HEK293T (cell line): ENCODE data around the gene HSPG2.

Source experiments
- CTCF ChIA-PET: fragments of 350-600 bp; formaldehyde crosslinking; extraction: SDS; loops from one replicate; lab custom pipeline; 2021; ENCODE audit warnings: antibody characterized with exemption, inconsistent platforms; lab: Yijun Ruan, JAX
- POLR2A ChIA-PET: fragments of 350-600 bp; formaldehyde crosslinking; extraction: SDS; loops from one replicate; lab custom pipeline; 2020; ENCODE audit warnings: antibody characterized with exemption, inconsistent platforms; lab: Yijun Ruan, JAX
- DNase-seq: peaks from one replicate; pipeline ENCODE4 v3.0.0; 2012; ENCODE audit warnings: mixed read lengths; ENCODE audit errors: extremely low spot score
- ARNT ChIP-seq: fragments of 450-650 bp; IDR thresholded peaks from 2 replicates; pipeline ENCODE4 v1.6.1; 2017; ENCODE audit warnings: mild to moderate bottlenecking
- BHLHE40 ChIP-seq: fragments of 450-650 bp; IDR thresholded peaks from 2 replicates; pipeline ENCODE4 v1.6.1; 2016; ENCODE audit warnings: mild to moderate bottlenecking, moderate library complexity, borderline replicate concordance
- CTBP1 ChIP-seq: fragments of 450-650 bp; IDR thresholded peaks from 2 replicates; pipeline ENCODE4 v1.6.1; 2016; ENCODE audit warnings: borderline replicate concordance
- ELF4 ChIP-seq: fragments of 450-650 bp; IDR thresholded peaks from 2 replicates; pipeline ENCODE4 v1.6.1; 2017; ENCODE audit warnings: antibody characterized with exemption
- FOXA1 ChIP-seq: fragments of 450-650 bp; IDR thresholded peaks from 2 replicates; pipeline ENCODE4 v1.6.1; 2016; ENCODE audit warnings: mild to moderate bottlenecking
- FOXK2 ChIP-seq: fragments of 450-650 bp; IDR thresholded peaks from 2 replicates; pipeline ENCODE4 v1.6.1; 2016; ENCODE audit warnings: mild to moderate bottlenecking
- FOXM1 ChIP-seq: fragments of 450-650 bp; IDR thresholded peaks from 2 replicates; pipeline ENCODE4 v1.6.1; 2017; ENCODE audit warnings: mild to moderate bottlenecking, borderline replicate concordance
- HDGF ChIP-seq: fragments of 450-650 bp; IDR thresholded peaks from 2 replicates; pipeline ENCODE4 v1.6.1; 2017; ENCODE audit warnings: antibody characterized with exemption, borderline replicate concordance
- L3MBTL2 ChIP-seq: fragments of 450-650 bp; conservative IDR thresholded peaks from 2 replicates; pipeline ENCODE4 v1.6.1; 2016; ENCODE audit warnings: mild to moderate bottlenecking
- LEF1 ChIP-seq: fragments of 450-650 bp; IDR thresholded peaks from 2 replicates; pipeline ENCODE4 v1.6.1; 2017; ENCODE audit warnings: mild to moderate bottlenecking, borderline replicate concordance
- NFRKB ChIP-seq: fragments of 450-650 bp; IDR thresholded peaks from 2 replicates; pipeline ENCODE4 v1.6.1; 2016; ENCODE audit warnings: mild to moderate bottlenecking, moderate library complexity
- SP1 ChIP-seq: fragments of 450-650 bp; IDR thresholded peaks from 2 replicates; pipeline ENCODE4 v1.6.1; 2017
- SUZ12 ChIP-seq: fragments of 450-650 bp; IDR thresholded peaks from 2 replicates; pipeline ENCODE4 v1.6.1; 2016; ENCODE audit warnings: mild to moderate bottlenecking
- TARDBP ChIP-seq: fragments of 450-650 bp; IDR thresholded peaks from 2 replicates; pipeline ENCODE4 v1.6.1; 2016
- ZNF384 ChIP-seq: fragments of 450-650 bp; IDR thresholded peaks from 2 replicates; pipeline ENCODE4 v1.6.1; 2016
- TF ChIP-seq, protein P1 (sequence below): fragments of 450-650 bp; IDR thresholded peaks from 2 replicates; pipeline ENCODE4 v1.6.1; 2016

HSPG2 gene

DNA sequence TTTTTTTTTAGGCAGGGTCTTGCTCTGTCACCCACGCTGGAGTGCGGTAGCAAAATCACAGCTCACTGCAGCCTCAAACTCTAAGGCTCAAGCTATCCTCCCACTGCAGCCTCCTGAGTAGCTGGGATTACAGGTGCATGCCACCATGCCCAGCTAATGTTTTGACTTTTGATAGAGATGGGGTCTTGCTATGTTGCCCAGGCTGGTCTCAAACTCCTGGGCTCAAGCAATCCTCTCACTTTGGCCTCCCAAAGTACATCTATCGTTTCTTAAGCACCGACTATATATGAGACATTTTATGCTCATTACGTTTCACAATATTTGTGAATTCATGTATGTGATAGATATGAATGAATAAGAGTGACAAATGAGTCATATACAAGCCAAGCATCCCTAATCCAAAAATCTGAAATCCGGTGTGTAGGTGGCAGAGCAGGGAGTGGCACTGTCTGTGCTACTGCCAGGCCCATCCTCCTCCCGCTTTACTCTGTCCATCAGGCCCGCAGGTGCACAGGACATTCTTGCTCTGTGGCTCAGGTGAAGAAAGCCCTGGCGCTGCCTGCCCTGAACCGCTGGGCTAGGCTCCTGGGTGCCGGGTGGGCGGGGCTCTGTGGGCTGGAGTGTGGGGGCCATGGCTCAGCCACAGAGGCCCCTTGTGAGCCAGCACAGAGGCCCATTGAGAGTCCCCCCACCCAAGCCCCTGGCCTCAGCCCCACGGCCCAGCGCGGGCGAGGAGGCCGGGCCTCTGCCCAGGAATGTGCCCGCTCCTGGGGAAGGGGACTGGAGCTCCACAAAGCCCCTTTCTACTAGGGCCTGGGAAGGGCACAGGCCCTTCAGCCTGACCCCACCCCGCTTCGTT lies 45.3 kb downstream of the HSPG2 start:
- ChIA-PET POLR2A (no interaction called here), CTCF (no interaction called here)
- no peak for DNase-seq
- TF ChIP-seq ZNF384 (no peak), LEF1 (no peak), FOXM1 (no peak), ARNT (no peak)

DNA sequence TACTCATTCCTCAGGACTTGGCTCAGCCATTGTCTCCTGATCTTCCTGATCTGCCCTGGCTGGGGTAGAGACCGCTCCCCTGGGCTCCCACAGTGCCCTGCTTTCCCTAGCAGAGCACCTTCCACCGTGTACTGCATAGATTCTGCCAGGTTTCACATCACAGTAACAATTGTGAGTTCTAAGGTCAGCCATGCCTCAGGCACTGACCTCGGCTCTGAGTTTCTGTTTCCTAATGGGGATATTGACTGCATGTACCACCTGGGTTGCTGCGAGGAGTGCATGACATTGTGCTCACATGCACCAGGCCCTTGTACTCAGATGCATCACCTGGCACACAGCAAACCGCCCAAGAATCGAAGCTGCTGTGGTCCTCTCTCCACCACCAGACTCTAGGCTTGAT lies 46.0 kb downstream of the HSPG2 start:
- POLR2A ChIA-PET = no interaction called here
- CTCF ChIA-PET = no interaction called here
- DNase-seq = no peak
- TF ChIP-seq L3MBTL2 = no peak
- TF ChIP-seq SUZ12 = no peak
- no peak for TF ChIP-seq HDGF
- no peak for TF ChIP-seq FOXM1
- no peak for TF ChIP-seq ELF4

DNA sequence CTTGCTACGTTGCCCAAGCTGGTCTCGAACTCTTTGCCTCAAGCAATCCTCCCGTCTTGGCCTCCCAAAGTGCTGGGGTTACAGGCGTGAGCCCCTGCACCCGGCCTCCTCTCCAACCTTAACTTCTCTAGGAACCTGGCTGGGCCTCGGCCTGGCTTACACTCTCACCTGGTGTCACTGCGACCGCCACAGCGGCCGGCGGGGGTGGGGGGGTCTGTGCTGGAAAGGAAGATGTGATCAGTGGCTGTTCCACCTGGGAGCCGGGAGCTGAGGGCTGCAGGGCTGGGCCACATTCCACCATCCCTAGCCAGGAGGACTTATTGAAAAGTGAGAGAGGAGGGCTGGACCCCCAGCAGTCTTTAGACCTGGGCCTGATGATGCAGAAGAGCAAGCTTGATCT lies 48.6 kb downstream of the HSPG2 start:
- CTCF ChIA-PET = no interaction called here
- DNase-seq = no peak
- POLR2A ChIA-PET = no interaction called here
- TF ChIP-seq L3MBTL2 (no peak), BHLHE40 (no peak), LEF1 (no peak), HDGF (no peak), ELF4 (no peak), ZNF384 (no peak), FOXM1 (no peak), ARNT (no peak)
- TF ChIP-seq, protein P1, sequence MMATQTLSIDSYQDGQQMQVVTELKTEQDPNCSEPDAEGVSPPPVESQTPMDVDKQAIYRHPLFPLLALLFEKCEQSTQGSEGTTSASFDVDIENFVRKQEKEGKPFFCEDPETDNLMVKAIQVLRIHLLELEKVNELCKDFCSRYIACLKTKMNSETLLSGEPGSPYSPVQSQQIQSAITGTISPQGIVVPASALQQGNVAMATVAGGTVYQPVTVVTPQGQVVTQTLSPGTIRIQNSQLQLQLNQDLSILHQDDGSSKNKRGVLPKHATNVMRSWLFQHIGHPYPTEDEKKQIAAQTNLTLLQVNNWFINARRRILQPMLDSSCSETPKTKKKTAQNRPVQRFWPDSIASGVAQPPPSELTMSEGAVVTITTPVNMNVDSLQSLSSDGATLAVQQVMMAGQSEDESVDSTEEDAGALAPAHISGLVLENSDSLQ = no peak

DNA sequence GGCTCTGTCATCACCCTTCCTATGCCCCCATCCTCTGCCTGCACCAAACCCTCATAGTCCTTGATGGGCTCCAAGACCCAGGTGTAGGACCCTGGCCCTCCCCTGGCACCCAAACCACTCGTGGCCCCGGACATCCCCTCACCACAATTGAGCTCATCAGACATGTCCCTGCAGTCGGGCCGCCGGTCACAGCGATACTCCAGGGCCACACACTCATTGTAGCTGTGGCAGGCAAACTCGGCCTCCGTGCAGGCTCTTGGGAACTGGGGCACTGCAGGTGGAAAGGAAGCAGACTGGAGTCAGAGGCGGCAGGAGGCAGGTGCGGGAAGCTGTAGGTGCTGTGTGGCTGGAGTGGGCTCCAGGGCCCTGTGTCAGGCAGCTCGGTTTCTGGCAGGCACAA lies 49.3 kb downstream of the HSPG2 start:
- ChIA-PET CTCF (no interaction called here), POLR2A (no interaction called here)
- TF ChIP-seq ARNT = no peak
- no peak for TF ChIP-seq ELF4
- DNase-seq = no peak

DNA sequence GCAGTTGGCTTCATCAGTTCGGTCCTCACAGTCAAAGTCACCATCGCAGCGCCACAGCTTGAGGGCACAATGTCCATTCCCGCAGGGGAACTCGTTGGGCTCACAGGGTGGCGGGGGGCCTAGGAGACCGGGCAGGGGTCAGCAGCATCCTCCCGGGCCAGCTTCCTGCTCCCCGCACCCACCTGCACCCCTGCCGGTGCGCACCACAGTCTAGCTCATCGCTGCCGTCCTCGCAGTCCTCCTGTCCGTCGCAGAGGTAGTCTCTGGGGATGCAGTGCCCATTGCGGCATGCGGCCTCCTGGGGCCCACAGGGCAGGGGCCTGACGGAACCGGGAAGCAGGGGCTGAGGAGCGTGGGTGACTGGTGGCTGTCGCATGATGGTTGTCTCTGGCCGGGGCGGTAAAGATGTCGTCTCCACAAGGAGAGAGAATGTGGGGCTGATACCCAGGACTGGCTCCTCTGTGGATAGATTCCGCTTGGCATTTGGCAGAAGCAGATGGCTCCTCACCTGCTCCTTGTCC lies 49.8 kb downstream of the HSPG2 start:
- CTCF ChIA-PET = no interaction called here
- TF ChIP-seq FOXM1 (no peak), SUZ12 (no peak), CTBP1 (no peak), FOXA1 (no peak), ELF4 (no peak), L3MBTL2 (no peak), BHLHE40 (no peak), NFRKB (no peak), HDGF (no peak), LEF1 (no peak), ZNF384 (no peak), ARNT (no peak), SP1 (no peak), TARDBP (no peak), FOXK2 (no peak)
- TF ChIP-seq, protein P1 = no peak
- no peak for DNase-seq
- POLR2A ChIA-PET = no interaction called here

DNA sequence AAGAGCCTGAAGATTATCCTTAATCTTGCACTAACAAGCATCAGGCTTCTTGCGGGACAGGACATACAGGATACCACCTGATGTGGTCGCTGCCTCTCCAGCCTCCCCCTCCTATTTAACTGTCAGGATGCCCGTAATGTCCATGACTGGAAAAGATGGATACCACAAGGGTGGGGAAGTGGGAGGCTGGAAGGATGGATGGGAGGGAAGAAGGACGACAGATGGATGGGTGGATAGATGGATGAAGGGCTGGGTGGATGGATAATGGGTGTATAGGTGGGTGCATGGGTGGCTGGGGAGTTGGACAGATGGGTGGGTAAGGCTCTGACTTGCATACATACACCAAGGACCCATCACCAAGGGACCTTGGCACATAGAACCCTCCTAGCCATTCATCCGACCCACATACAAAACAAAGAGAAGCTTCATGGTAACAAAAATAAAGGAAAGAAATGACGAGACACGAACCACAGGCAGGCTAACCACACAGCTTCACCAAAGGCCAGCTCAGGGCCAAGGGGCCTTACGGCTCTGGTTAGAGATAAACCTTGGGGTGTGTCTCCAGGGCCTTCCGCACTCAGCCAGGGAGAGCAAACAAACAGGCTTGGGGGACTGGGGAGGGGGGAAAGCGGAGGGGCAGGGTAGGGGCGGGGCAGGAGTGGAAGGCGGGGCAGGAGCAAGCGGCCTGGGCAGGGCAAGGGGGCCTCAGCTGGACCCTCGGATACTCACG lies 50.5 kb downstream of the HSPG2 start:
- no peak for DNase-seq
- POLR2A ChIA-PET = interaction anchor here (1.1 kb wide), 1 partner anchor 139 kb away, joined by 3 read pairs; no protein-coding TSS in a partner anchor
- no peak for TF ChIP-seq L3MBTL2
- TF ChIP-seq ARNT = no peak
- no peak for TF ChIP-seq NFRKB
- TF ChIP-seq FOXA1 = no peak
- TF ChIP-seq, protein P1 = no peak
- TF ChIP-seq ZNF384 = no peak
- TF ChIP-seq SP1 = no peak
- TF ChIP-seq TARDBP = no peak
- no peak for TF ChIP-seq HDGF
- no peak for TF ChIP-seq ELF4
- TF ChIP-seq BHLHE40 = no peak
- TF ChIP-seq CTBP1 = no peak
- no peak for TF ChIP-seq LEF1
- TF ChIP-seq FOXM1 = no peak
- TF ChIP-seq SUZ12 = no peak
- TF ChIP-seq FOXK2 = no peak
- CTCF ChIA-PET = no interaction called here
